ENCODE results near the gene MED12L.

MED12L gene

DNA sequence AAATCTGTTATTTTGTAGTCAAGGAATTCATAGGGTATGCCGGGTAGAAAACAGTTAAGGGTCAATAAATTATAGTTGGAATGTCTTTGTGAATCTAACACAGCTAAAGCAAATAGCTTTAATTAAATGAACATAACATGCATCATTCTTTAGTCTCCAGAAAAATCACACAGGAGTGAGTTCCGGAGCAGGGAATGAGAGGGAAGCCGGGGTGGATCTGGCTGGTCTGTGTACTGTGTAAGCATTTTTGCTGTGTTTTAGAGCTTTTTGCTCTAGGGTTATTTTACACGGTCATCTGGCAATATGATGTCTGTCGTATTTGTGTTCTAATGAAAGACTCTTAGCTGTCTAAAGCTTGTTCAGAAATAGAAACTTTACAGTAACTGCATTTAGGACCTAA is 57.5 kb downstream of the MED12L start:
- Histone ChIP-seq H3K27me3 (no peaks in the 10 kb centered on the region), H3K9me3 (no peaks in the 10 kb centered on the region), H3K4me3 (ENCODE audit: low read depth, low read length) (no peak overlapping the region), H3K36me3 (no peaks in the 10 kb centered on the region), H3K4me1 (peaks cover 8% of the 10 kb centered on the region)
- no peak for DNase-seq
- TF ChIP-seq, protein P1, sequence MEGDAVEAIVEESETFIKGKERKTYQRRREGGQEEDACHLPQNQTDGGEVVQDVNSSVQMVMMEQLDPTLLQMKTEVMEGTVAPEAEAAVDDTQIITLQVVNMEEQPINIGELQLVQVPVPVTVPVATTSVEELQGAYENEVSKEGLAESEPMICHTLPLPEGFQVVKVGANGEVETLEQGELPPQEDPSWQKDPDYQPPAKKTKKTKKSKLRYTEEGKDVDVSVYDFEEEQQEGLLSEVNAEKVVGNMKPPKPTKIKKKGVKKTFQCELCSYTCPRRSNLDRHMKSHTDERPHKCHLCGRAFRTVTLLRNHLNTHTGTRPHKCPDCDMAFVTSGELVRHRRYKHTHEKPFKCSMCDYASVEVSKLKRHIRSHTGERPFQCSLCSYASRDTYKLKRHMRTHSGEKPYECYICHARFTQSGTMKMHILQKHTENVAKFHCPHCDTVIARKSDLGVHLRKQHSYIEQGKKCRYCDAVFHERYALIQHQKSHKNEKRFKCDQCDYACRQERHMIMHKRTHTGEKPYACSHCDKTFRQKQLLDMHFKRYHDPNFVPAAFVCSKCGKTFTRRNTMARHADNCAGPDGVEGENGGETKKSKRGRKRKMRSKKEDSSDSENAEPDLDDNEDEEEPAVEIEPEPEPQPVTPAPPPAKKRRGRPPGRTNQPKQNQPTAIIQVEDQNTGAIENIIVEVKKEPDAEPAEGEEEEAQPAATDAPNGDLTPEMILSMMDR (IDR thresholded peaks at IDR 0.05; ENCODE audit: low read depth, low read length): no peak

- Histone ChIP-seq H3K9me3 (no peaks in the 10 kb centered on the region), H3K36me3 (no peaks in the 10 kb centered on the region), H3K4me3 (ENCODE audit: low read depth, low read length) (no peak overlapping the region), H3K27me3 (no peaks in the 10 kb centered on the region), H3K4me1 (peaks cover 8% of the 10 kb centered on the region)
- TF ChIP-seq, protein P1 (IDR thresholded peaks at IDR 0.05; ENCODE audit: low read depth, low read length): no peak
- no peak for DNase-seq
Observed at GRCh38 chr3:151144016-151144415, 58.6 kb downstream of the MED12L start.

GRCh38 chr3:151144760-151145159 is 59.3 kb downstream of the MED12L start:
- TF ChIP-seq, protein P1 (IDR thresholded peaks at IDR 0.05; ENCODE audit: low read depth, low read length): no peak
- H3K4me1 ChIP-seq: peaks cover 8% of the 10 kb centered on the region

DNA sequence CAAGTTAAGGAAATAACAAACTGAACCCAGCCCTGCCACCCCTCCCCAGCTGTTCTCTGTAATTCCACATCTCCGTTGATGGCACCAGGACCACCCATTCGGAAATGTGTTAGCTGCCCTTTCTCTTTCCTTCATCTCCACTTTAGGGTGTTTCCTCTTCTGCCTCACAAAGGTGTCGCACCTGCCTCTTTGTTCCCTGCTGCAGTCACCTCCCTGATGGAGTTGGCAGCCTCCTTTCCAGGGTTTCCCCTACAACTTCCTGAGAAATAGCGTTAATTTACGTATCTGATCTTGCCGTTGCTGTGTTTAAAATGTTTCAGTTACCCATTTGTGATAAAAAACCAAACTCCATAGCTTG is 60.2 kb downstream of the MED12L start:
- Histone ChIP-seq H3K36me3 (no peaks in the 10 kb centered on the region), H3K9me3 (no peaks in the 10 kb centered on the region), H3K4me1 (peaks cover 8% of the 10 kb centered on the region), H3K4me3 (ENCODE audit: low read depth, low read length) (no peak overlapping the region), H3K27me3 (no peaks in the 10 kb centered on the region)
- TF ChIP-seq, protein P1 (IDR thresholded peaks at IDR 0.05; ENCODE audit: low read depth, low read length): no peak
- no peak for DNase-seq

More at GRCh38 chr3:151144760-151145159, 59.3 kb downstream of the MED12L start:
- Histone ChIP-seq H3K4me3 (ENCODE audit: low read depth, low read length) (no peak overlapping the region), H3K36me3 (no peaks in the 10 kb centered on the region), H3K9me3 (no peaks in the 10 kb centered on the region), H3K27me3 (no peaks in the 10 kb centered on the region)
- no peak for DNase-seq

DNA sequence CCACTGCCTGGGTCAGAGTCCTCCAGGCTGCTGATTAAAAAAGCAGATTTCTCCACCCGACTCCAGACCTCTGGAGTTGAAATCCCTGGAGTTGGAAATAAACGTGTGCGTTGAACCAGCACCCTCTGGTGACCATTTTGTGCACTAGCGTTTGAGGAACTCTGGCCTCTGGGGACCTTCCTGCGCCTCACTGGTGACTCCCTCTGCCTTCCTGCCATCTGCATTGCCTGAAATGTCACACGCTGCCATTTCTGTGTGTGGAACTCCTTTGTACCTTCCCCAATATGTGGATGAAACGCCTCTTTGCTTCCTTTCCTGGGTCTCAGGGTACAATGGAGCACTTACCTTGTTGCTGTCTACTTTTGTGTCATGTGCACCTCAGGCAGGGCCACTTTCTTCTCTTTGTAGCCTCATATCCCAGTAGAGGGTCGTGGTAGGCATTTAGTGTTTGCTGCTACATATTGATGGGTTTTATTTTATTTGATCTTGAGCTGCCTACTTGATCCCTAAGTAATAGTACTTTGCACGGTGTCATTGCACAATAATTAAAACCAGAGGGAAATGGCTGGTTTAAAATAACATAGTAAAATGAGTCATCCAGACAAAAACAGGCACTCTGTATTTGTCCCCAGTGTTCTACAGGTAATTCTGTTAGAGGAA is 60.7 kb downstream of the MED12L start:
- H3K27me3 ChIP-seq: no peaks in the 10 kb centered on the region
- TF ChIP-seq, protein P1 (IDR thresholded peaks at IDR 0.05; ENCODE audit: low read depth, low read length): peak; percentile 95
- H3K4me3 ChIP-seq (ENCODE audit: low read depth, low read length): peak overlapping the region; percentile 39
- H3K36me3 ChIP-seq: no peaks in the 10 kb centered on the region
- H3K9me3 ChIP-seq: no peaks in the 10 kb centered on the region
- peak; percentile 83 for DNase-seq
- peaks cover 8% of the 10 kb centered on the region for H3K4me1 ChIP-seq

DNA sequence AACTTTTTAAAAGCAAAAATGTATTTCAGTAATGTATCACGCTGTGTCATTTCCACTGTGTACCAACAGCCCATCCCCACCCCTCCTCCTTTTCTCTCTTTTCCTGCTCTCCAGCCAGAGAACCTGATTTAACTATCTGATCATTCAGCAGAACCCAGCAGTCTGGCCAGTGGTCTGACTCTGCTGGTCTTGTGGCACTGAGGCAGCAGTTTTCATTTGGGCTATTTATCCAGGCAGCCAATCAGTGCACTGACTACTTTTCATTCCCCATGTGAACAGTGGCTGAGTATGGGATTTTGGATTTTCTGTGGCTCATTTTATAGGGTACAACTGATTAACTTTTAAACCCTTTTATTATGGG is 61.2 kb downstream of the MED12L start:
- Histone ChIP-seq H3K4me1 (peaks cover 8% of the 10 kb centered on the region), H3K9me3 (no peaks in the 10 kb centered on the region), H3K4me3 (ENCODE audit: low read depth, low read length) (peak overlapping the region; percentile 39), H3K27me3 (no peaks in the 10 kb centered on the region), H3K36me3 (no peaks in the 10 kb centered on the region)
- TF ChIP-seq, protein P1 (IDR thresholded peaks at IDR 0.05; ENCODE audit: low read depth, low read length): no peak
- DNase-seq: peak; percentile 62
